ENCODE results near the gene USP3. TPM values are rescaled to one million over a fixed set of nuclear protein-coding genes. Genes with fewer than 3 reads are reported as not detected.

The USP3 gene
- polyA plus RNA-seq, 1 donor (not counting 4 experiments of a cell fraction or from before 2014, with no cell fraction given): 16.2 TPM

DNA sequence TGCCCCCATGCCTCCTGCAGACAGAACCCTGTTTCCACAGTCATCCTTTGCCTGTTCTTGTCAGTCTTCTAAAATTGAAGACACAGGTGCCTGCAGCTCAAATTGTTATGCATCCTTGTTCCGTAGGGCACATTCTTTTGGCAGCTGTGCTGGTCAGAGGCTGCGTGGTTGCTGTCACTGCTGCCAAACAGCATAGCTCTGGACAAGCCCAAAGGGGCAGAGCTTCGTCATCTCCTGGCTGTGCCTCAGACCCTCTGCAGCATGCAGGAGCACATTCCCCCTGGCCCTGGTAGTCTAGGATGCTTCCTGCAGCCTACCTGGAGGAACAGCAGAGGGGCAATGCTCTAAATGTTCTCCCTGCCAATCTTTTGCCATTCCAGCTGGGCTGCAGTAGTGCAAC, 90.7 kb downstream of the USP3 start:
- Histone ChIP-seq H3K27ac (ENCODE audit: control insufficient read depth, insufficient read depth, low read length) (no peak overlapping the region), H3K27me3 (ENCODE audit: control insufficient read depth, extremely low read depth, insufficient read depth, low read length) (no peaks in the 10 kb centered on the region), H3K4me2 (ENCODE audit: control insufficient read depth, extremely low read depth, insufficient read depth, low read depth, low read length) (no peak overlapping the region), H3K4me3 (ENCODE audit: control insufficient read depth in 2 of 3, extremely low read depth in 1 of 3, insufficient read depth in 2 of 3, low read depth in 1 of 3, low read length in 3 of 3) (no peak overlapping the region), H3K36me3 (ENCODE audit: control insufficient read depth in 2 of 2, extremely low read depth in 1 of 2, insufficient read depth in 2 of 2, low read length in 2 of 2) (peaks cover 5 to 8% of the 10 kb centered on the region in 2 experiments), H3K79me2 (ENCODE audit: control insufficient read depth, insufficient read depth, low read length) (no peaks in the 10 kb centered on the region), H3K9ac (ENCODE audit: control insufficient read depth, extremely low read depth, insufficient read depth, low read length) (no peak overlapping the region), H3K9me3 (ENCODE audit: control insufficient read depth, low read depth, low read length) (no peaks in the 10 kb centered on the region), H2AFZ (ENCODE audit: control insufficient read depth, low read length) (no peak overlapping the region), H3K4me1 (ENCODE audit: control insufficient read depth, extremely low read depth, insufficient read depth, low read length) (peaks cover 20% of the 10 kb centered on the region), H4K20me1 (ENCODE audit: control insufficient read depth, extremely low read depth, insufficient read depth, low read length) (no peaks in the 10 kb centered on the region), H3K9me1 (ENCODE audit: control insufficient read depth, extremely low read depth, insufficient read depth, low read length) (no peaks in the 10 kb centered on the region)
- no peak for DNase-seq (ENCODE audit: low read depth, low spot score)
- dilution Hi-C loops (cut with MboI; ENCODE audit: extremely low pct_ligation_motif_present, low sequenced_read_pairs): no loop called here
- TF ChIP-seq, protein P1, sequence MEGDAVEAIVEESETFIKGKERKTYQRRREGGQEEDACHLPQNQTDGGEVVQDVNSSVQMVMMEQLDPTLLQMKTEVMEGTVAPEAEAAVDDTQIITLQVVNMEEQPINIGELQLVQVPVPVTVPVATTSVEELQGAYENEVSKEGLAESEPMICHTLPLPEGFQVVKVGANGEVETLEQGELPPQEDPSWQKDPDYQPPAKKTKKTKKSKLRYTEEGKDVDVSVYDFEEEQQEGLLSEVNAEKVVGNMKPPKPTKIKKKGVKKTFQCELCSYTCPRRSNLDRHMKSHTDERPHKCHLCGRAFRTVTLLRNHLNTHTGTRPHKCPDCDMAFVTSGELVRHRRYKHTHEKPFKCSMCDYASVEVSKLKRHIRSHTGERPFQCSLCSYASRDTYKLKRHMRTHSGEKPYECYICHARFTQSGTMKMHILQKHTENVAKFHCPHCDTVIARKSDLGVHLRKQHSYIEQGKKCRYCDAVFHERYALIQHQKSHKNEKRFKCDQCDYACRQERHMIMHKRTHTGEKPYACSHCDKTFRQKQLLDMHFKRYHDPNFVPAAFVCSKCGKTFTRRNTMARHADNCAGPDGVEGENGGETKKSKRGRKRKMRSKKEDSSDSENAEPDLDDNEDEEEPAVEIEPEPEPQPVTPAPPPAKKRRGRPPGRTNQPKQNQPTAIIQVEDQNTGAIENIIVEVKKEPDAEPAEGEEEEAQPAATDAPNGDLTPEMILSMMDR (optimal IDR thresholded peaks at IDR 0.05 in 1 of 3, IDR thresholded peaks at IDR 0.05 in 1 of 3, conservative IDR thresholded peaks at IDR 0.05 in 1 of 3; ENCODE audit: extremely low read depth in 1 of 3, insufficient read depth in 2 of 3, low read length in 3 of 3): no peak
- TF ChIP-seq EZH2 (IDR thresholded peaks at IDR 0.05; ENCODE audit: low read length): no peak
- no peak for FAIRE-seq

DNA sequence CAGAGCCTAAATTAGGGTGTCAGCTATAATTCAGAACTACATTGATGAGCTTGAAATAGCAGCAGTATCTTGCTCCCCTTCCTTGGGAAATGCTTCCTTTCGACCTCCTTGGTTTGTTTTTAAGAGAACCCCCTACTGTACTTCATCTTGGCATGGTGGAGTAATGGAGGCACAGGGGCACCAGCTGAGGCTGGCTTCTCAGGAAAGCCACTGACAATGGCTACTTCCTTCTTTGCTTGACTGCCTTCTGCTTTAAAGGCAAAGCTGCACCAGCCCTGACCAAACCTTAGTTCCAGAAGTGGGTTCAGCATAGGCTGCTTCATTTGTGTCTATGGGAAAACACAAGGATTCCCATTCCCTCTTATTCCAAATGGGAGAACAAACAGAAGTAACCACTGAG, 91.3 kb downstream of the USP3 start:
- H3K9me3 ChIP-seq (ENCODE audit: control insufficient read depth, low read depth, low read length): no peaks in the 10 kb centered on the region
- DNase-seq (ENCODE audit: low read depth, low spot score) (no peak), FAIRE-seq (no peak)
- TF ChIP-seq EZH2 (IDR thresholded peaks at IDR 0.05; ENCODE audit: low read length): no peak
- TF ChIP-seq, protein P1 (optimal IDR thresholded peaks at IDR 0.05 in 1 of 3, IDR thresholded peaks at IDR 0.05 in 1 of 3, conservative IDR thresholded peaks at IDR 0.05 in 1 of 3; ENCODE audit: extremely low read depth in 1 of 3, insufficient read depth in 2 of 3, low read length in 3 of 3): no peak
- H3K36me3 ChIP-seq (ENCODE audit: control insufficient read depth in 2 of 2, extremely low read depth in 1 of 2, insufficient read depth in 2 of 2, low read length in 2 of 2): peaks cover 5 to 6% of the 10 kb centered on the region in 2 experiments
- H3K9ac ChIP-seq (ENCODE audit: control insufficient read depth, extremely low read depth, insufficient read depth, low read length): no peak overlapping the region
- H3K79me2 ChIP-seq (ENCODE audit: control insufficient read depth, insufficient read depth, low read length): no peaks in the 10 kb centered on the region
- no peaks in the 10 kb centered on the region for H3K27me3 ChIP-seq (ENCODE audit: control insufficient read depth, extremely low read depth, insufficient read depth, low read length)
- H2AFZ ChIP-seq (ENCODE audit: control insufficient read depth, low read length): no peak overlapping the region
- H3K4me2 ChIP-seq (ENCODE audit: control insufficient read depth, extremely low read depth, insufficient read depth, low read depth, low read length): no peak overlapping the region
- dilution Hi-C loops (cut with MboI; ENCODE audit: extremely low pct_ligation_motif_present, low sequenced_read_pairs): no loop called here
- no peak overlapping the region for H3K4me3 ChIP-seq (ENCODE audit: control insufficient read depth in 2 of 3, extremely low read depth in 1 of 3, insufficient read depth in 2 of 3, low read depth in 1 of 3, low read length in 3 of 3)
- H3K27ac ChIP-seq (ENCODE audit: control insufficient read depth, insufficient read depth, low read length): no peak overlapping the region
- H3K9me1 ChIP-seq (ENCODE audit: control insufficient read depth, extremely low read depth, insufficient read depth, low read length): no peaks in the 10 kb centered on the region
- H4K20me1 ChIP-seq (ENCODE audit: control insufficient read depth, extremely low read depth, insufficient read depth, low read length): no peaks in the 10 kb centered on the region
- peaks cover 21% of the 10 kb centered on the region for H3K4me1 ChIP-seq (ENCODE audit: control insufficient read depth, extremely low read depth, insufficient read depth, low read length)

All from keratinocyte (primary cell).